A673 (cell line): ENCODE data around the gene TTBK2.

ENCODE experiments used
- EZH2 ChIP-seq: fragments of 200-600 bp; sonication (generic); IDR thresholded peaks from 2 replicates; pipeline ENCODE4 v1.6.1; 2017; ENCODE audit warnings: borderline replicate concordance, low read depth, mild to moderate bottlenecking, mixed read lengths, antibody characterized with exemption, low read length; ENCODE audit not compliant: poor library complexity, severe bottlenecking
- TF ChIP-seq, protein P1 (sequence below): fragments of 300-800, 200-600 bp; sonication (generic); conservative IDR thresholded peaks from 2 replicates; pipeline ENCODE4 v1.5.1; 2017; ENCODE audit warnings: low read depth, mild to moderate bottlenecking, antibody characterized with exemption, low read length, moderate library complexity, mixed read lengths

DNA sequence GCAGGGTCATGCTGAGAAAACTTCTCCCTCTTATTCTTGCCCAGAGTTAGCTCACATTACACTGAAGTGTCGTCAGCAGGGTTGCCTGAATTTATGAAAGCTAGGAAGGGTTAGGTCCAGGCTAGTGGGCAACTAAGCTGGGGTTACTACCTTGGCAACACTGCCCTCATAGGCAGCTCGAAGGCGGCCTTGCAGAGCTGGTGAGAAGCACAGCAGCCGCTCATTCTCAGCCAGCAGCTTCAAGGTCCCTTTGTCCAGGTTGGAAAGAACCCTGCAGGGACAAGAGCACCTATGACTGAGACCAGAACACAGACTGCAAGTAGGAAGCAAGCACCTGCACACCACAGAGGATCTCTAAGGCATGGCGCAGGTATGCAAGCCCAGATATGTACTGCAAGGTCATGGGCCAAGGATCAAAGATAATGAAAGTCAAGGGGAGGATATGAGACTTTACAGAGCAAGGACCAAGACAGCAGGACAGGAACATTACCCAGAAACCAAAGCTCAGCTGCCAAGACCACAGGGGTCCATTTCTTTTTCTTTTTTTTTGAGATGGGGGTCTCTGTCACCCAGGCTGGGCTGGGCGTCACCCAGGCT, 186.4 kb downstream of the TTBK2 start:
- TF ChIP-seq, protein P1, sequence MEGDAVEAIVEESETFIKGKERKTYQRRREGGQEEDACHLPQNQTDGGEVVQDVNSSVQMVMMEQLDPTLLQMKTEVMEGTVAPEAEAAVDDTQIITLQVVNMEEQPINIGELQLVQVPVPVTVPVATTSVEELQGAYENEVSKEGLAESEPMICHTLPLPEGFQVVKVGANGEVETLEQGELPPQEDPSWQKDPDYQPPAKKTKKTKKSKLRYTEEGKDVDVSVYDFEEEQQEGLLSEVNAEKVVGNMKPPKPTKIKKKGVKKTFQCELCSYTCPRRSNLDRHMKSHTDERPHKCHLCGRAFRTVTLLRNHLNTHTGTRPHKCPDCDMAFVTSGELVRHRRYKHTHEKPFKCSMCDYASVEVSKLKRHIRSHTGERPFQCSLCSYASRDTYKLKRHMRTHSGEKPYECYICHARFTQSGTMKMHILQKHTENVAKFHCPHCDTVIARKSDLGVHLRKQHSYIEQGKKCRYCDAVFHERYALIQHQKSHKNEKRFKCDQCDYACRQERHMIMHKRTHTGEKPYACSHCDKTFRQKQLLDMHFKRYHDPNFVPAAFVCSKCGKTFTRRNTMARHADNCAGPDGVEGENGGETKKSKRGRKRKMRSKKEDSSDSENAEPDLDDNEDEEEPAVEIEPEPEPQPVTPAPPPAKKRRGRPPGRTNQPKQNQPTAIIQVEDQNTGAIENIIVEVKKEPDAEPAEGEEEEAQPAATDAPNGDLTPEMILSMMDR, result no peak
- no peak for TF ChIP-seq EZH2
